Measurements from ENCODE around the gene KLF7.

The KLF7 gene

DNA sequence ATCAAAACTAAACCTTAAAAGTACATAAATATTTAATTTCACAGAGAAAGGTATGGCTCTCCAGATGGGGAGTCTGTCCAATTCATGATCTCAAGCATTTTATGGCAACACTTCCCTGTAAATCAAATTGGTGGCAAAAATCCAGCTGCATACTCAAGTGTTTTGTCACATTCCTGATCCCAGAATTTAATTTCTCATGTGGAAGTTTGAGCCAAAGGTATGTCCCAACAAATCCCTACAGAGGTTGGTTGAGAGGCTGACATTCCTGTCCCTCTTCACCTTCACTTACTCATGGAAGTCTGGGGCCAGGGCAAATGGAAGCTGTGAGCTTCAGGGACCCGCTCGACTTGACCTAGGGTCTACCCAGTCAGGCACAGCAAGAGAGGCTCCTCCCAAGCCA is 17.7 kb downstream of the KLF7 start:
- no peak for DNase-seq

DNA sequence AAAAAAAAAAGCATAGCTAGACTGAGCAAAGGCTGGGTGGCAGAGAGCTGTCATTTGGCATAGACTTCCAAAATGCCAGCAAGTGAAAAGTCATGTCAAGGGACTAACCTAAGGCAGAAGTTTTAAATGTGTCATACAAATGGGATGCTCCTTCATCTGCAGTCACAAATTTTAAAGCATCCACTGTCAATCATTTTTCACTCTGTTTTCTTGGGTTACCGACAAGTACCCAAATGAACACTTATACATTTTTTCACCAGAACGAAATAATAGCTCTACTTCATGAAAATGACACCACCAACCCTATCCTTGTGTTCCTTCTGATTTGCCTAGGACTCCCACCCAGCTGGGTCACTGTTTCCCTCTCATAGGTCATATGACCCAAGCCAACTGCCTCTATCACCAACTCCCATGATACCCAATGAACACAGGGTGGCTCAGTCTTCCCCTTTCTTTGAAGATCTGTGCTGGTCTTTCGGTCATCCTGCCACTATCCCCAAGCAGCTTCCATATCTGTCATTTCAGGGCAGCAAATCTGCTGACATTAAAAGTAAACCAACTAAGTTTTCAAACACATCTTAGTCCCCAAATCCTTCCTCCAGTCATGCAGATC is 21.5 kb downstream of the KLF7 start:
- DNase-seq: no peak

DNA sequence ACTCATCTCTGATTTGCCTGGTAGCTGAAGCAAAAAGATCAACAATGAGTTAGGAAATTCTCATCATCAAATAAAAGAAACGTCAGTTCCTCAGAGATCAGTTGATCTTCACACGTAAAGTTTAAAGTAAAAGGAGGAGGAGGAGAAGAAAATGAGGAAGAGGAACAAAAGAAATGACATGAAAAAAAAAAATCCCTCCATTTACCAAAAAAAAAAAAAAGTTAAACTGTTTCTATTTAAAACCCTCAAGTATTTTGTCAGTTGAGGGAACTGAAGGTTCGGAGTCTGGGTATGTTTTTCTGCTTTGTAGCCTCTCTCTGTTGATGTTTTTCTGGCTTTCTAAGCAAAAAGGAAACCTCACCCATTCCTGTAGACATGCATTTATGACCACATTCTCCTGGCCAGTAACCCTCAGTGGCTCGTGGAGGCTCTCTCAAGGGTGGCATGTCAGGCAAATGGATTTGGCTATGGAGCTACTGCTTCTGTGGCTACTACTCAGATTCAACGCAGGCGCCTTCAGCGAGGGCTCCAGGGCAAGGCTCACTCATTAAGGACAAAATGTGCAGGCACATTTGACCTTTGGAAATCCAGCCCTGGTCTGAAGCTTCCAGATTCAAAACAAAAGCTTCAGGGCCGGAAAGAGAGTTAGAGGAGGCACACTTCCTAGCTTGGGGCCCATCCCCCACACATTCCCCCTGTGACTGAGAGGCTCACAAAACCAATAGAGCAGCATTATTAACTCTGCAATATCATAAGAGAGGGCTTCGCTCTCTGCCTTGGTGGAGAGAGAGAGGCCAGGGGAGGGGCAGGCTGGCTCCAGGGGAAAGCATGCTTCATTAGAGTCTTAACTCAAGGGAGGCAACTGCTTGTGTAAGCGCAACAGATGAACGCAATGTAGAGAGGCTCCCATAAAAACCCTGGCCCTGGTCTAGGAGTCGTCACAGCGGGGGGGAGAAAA is 22.3 kb downstream of the KLF7 start:
- peak in 1 of 2 experiments; percentile 62 for DNase-seq

DNA sequence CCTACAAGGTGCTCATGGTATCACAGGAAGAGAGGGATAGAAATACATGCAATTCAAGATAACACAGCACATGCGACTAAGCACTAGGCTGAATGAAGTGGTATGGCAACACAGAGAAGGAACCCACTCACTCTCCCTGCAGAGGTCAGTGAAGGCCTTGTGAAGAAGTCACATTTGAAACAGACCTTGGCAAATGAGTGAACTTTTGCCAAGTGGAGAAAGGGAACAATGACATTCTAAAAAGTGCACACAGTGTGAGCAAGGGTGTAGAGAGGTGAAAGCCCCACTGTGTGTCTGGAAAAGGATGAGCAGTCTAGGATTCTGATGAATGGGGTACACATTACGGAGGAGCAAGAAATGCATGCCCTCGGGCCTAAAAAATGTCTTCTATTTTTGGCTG is 23.3 kb downstream of the KLF7 start:
- DNase-seq: no peak

DNA sequence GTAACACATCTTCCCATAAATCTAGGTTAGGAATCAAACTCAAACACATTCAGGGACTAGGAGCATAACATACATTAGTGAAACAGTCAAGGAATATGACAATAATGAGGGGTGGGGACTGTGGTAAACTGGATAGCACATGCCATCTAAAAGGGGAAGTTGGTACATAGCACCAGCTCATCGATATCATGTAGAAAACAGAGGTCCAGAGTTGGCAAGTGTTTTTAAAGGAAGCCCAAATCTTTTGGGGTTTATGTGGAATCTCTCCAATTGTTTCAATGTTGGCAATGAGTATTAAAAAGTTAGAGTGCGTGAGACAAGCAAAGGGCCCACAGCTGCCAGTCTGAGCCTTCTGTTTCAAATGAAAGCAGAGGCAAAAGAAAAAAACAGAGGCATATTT is 24.4 kb downstream of the KLF7 start:
- DNase-seq: no peak

DNA sequence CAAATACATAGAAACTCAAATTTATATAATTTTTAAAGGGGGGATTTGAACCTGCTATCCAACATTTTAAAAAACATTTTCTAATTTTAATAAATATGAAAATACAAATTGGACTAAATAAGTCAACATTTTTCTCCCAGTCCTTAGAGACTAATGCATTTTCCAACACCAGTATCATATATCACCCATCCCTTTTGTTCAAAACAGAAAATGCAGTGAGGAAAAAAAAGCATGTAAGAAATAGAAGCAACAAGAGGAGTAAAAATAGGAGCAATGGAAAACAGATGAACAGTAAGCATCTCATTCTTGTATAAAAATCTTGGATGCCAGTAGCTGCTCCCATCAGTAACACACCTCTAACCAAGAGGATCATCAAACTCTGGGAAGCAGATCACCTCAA is 25.5 kb downstream of the KLF7 start:
- no peak for DNase-seq

DNA sequence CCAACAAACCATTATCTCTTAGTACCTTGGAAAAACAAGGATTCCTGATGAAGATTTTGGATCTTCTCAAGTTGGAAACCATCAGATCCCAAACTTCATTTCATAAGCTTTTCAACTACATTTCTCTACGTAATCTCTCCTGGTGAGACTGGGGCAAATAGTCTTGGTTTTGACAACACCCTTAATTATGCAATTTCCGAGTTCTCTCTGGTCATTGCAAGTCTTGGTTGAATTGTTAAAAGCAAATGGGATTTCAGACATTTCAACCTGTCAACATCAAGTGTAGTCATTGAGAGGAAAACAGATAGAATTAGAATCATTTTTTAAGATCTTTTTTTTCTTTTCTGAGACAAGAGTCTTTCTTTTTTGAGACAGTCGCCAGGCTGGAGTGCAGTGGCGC is 26.2 kb downstream of the KLF7 start:
- DNase-seq: no peak

DNA sequence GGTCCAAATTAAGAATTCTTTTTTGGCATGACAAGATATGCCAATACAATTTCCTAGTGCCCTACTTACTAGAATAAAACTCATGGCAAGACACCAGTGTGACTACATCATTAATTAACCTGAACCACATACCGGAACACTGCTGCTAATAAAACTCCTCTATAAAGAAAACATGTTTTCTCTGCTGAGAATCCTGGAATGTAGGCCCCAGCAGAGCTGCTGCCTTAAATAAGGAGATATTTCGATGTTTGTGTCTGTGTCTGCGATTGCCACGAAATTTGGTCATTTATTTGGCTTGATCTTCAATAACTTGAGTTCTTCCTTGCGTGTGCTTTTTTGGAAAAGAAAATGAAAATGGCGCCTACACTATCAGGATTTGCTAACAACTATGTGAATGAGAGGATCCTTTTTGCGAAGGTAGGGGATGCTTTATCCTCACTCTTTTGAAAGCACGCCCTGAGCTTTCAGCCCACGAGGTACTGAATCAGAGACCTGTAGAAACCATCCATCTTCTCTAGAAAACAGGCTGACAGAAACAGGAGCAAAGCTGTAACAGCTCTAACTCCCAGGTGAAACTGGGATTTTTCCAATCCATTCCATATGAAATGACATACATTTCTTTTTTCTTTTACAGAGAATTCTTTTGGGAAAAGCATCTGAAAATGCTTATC is 27.0 kb downstream of the KLF7 start:
- DNase-seq: no peak

DNA sequence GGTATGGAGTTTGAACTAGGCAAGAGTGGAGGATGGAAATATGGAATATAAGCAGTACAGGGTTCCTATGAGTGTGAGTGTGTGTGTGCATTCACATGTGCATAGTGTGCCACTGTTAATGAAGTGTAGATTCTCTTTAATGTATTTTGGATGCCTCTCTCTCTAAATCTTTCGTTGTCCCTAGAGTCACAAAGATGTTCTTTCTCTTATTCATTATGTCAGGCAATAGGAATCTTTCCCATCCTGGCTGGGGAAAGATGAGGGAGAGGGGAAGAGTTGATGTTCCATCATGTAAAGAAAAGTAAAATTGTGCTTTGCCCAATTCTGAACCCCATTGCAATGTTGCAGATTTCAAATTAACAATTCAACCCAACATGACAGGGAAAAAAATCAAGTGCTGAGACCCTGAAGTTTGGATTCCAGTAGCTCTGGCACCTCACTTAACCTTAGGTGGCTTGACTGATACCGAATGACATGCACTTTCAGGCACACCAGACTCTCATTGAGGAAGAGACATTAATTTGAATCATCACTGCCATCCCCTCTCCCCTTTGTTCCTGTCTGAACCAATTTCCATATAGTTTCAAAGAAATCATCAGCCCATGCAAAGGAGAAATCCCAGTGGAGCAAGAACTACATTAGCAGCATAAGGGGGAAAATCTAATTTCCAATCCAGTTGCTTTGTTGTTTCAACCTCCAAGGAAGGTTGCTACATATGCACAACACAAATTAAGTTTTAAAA is 28.0 kb downstream of the KLF7 start:
- no peak for DNase-seq

DNA sequence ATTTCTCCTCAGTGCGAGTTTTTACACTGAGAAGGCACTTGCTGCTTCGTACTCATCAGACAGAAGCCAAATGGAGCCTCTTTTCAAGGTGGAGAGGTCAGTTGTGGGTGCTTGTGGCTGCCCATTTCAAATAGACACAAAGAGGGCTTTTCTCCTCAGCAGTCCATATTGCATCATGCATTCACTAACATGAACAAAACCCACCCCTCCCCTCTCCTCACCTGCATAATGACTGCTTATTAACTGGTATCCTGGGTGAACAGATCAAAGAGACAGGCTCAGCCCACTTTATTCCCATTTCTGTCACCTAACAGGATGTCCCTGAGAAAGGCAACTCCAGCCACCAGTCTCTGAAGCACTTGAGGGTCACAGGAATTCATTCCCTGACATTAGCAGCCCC is 28.9 kb downstream of the KLF7 start:
- DNase-seq: no peak

DNA sequence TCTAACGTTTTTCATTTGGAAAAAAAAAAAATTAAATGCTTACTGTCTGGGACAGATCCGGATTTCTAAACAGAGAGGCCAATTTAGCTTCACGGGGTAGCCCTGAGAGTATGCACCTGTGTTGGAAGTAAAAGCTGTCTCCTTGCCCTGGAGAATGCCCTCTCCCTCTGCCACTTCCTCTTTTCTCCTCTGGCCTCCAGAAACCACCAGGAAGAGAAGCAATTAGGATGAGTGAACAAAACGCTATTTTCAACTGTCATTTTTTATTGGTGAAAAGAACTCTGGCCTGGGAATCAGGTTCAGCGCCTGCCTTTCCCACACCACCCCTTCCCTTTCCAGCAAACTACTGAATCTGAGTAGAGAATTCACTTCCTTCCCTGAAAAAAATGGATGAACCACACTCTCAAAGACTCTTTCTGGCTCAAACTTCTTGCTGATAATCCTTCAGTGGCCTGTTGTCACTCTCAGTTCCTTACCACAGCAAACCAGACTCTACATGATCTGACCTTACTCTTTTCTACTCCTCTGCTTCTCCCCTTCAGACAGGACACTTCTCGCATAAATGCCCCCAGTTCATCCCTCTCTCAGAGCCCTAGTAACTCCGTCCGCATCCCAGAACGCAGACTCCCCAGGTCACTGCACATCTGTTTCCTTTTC is 29.8 kb downstream of the KLF7 start:
- DNase-seq: no peak

DNA sequence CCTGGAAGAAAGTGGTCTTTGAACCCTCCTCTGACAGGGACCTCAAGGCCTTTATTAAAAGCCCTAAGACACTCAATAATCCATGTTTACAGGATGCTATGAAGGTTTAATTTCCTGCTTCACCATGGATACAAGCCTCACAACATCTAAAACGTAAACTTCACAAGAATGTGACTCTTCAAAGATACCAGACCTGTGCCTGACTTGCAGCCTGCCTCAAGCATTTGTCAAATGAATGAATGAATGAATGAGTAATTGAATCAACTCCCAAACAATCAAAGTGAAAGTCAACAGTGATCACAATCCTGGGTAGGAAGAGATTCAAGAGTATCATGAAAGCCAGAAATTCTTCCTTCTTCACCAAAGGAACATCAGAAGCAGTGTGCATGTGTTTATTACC is 30.4 kb downstream of the KLF7 start:
- no peak for DNase-seq

DNA sequence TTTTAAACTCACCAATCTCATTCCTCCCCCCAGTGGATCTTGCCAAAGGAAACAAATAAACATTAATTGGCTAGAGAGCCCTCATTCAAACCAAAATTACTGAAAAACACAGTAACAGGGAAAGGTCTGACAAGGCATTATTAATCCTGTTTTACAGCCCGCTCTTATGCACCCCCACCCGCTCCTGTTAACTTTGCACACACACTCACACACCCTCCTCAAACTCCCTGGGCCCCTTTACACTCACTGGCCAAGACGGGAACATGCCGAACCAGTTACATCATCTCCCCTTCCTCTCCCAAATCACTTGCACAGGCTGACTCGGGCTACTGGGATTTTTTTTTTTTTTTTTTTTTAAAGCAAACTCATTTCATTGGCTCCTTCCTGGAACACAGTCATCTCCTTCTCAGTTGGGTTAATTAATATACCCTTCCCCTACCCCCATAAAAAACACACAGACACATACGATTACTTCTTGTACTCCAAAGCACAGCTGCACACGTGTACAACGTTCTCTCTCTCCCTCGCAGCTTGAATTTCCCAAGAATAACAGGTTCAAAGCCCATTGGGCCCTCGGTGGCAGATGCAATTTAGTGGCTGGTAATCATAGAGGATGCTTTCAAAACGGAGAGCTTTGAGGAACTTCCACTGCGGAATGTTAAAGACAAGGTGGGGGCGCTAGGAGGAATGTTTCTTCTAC is 31.8 kb downstream of the KLF7 start:
- DNase-seq: peak in 1 of 2 experiments; percentile 61

DNA sequence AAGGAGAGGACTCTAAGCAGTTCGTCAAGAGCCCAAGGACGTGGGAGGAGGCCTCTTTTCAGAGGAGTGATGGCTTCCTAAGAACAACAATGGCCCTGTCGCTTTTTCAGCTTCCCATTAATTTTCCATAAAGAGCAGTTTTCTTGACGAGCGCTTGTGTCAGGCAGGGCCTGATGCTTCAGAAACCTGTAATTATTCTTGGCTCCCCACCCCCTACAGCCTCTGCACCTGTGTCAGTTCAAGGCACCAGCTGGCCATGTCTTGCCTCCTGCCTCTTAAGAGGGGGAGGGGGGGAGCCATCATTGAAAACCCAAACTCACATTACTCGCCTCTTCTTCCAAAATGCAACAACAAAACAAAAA is 32.3 kb downstream of the KLF7 start:
- DNase-seq: peak; percentile 61 to 65

DNA sequence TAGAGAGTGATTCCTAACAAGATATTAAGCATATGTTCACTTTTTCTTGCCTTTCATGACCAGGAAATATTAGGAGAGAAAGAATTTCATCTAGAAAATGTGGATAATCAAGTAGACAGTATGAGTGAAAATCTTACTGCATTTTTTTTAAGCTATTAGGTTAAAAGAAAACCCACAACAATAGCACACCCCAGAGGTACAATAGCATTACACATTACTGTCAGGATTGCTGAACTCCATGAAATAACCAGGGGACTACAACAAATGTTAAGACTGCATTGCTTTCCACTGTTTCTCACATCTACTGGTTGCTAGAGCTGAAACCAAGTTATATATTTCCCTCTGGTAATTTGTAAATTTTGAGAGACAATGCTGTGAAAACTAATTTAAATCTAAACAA is 33.7 kb downstream of the KLF7 start:
- DNase-seq: no peak

DNA sequence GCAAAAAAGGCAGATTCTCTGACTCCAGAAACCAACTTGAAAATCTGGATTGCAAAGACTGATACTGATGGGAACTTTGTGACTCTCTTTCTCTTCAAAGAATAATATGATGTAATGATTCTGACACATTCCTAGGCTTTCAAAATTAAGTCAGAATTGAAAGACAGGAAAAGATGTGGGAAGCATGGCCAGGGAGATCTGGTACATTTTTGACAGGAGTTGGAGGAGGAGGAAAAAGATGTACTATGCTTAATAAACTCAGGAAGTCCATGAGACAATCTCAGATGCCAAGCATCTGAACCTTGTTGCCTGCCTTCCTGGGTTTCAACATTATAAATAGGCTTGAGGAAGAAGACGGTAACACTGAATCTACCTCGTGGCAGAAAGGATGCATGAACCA is 34.2 kb downstream of the KLF7 start:
- DNase-seq: no peak

DNA sequence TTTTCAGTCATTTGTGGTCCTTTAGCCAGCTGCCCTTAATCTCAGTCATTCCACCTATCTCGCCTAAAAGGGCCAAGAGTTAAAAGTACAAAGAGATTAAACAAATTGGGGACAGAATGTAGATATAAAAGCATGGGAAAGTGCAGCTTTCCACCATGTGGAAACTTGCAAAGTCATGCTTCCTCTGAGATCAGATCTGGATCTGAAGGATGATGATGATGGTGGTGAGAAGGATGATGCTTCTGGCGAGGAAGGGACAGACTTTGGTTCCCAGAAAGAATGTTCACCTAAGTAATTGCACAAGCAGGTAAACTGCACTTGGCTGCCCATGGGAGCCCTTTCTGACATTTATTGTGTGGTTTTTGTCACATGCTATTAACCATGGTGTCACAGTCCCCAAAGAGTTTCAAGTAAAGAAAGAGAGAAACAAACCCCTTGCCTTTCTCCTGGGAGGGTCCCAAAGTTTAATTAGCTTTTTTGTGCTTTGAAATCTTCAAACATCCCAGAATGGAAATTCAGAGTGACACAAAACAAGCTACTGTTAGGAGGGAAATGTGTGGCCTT is 34.7 kb downstream of the KLF7 start:
- DNase-seq: no peak

DNA sequence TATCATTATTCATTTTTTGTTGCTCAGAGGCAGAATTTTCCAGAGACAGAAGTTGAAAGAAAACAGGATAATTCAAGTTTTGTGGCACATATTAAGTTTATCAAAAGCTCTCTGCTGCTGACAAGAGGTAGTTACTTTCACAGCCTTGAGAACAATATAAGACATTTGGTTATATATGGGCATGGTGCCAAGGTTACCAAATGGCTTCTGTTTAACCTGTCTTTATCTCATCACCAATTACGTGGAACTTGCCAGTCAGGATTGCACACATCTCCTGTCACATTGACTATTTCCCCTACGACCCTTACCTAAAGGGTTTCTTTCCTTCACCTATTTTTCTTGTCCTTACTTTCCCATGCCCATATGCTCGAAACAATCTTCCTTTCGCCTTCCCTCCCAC is 35.9 kb downstream of the KLF7 start:
- no peak for DNase-seq

DNA sequence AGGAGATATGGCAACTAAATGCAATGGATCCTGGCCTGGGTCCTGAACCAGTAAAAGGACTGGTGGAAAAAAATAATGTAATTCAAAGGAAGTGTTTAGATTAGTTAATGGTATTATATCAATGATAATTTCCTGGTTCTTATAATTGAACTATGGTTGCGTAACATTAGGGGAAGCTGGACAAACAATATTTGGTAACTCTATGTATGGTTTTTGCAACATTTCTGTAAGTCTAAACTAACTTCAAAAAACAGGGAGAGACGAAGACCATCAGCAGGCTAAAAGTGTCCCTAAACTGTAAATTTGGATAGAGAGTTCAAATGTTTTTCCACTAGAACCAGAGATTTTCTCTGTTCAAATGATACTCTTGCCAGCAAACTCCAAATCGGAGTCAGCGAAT is 36.9 kb downstream of the KLF7 start:
- DNase-seq: no peak

DNA sequence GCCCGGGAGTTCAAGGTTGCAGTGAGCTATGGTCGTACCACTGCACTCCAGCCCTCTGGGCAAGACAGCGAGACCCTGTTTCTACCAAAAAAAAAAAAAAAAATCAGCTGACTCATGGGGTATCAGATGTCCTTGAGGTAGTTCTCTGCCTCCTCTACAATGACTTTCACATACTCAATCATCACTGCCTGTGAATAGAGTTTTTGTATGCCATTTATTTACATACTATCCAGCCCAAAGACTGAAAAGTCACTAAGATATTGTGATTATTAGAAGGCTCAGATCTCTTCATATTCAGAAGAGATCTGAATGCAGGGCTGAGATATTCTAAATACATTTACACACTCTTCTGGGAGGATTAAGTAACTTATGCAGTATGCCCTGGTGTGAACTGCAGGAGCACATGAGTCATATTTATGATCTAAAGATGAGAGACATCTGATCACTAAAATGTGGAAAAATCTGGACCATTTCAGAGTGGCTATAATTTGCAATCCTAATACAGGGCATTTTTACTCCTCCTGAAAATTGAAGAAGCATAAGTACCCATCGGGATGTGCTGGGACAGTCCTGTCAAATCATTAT is 38.9 kb downstream of the KLF7 start:
- no peak for DNase-seq

DNA sequence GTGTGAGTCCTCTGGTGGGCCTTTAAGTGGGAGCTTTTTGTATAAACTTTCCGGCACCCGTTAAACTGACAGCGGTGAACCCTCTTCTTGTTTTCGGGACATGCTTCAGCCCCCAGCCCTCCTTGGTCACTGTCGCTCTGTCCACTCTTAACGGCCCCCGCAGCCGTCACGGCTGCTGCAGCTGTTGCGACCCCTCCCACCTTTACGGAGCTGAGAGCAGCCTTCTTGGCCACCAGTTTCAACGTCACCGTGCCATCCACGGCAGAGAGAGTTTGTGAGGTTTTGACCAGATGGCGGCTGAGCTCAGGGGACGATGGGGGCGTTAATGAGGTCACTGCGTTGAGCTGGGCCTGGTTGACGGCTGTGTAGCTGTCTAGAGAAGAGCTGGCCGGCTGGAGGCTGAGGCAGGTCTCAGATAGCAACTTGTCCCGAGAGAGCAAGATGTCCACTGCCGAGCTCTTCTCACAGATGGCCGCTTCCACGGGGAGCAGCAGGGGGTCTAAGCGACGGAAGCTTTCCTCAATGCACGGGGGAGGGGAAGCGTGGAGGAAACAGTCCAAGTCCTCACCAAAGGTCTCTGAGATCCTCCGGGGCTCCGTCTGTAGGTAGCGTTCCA is 41.9 kb downstream of the KLF7 start:
- DNase-seq: no peak

Data from NCI-H187 (cell line).